HG03095 (cell line): ENCODE data around the gene LIPF.
"Not testable (repeated sequence)": the region's sequence is repeated elsewhere in the genome, so short reads cannot be mapped to it uniquely, and the experiment has no call there.

Experiments used
- ATAC-seq: cut with Tn5 transposase; IDR thresholded peaks from one replicate; pipeline ENCODE4 v1.9.1; 2021; ENCODE audit warnings: moderate library complexity; ENCODE audit not compliant: unreplicated experiment

Gene LIPF, protein sequence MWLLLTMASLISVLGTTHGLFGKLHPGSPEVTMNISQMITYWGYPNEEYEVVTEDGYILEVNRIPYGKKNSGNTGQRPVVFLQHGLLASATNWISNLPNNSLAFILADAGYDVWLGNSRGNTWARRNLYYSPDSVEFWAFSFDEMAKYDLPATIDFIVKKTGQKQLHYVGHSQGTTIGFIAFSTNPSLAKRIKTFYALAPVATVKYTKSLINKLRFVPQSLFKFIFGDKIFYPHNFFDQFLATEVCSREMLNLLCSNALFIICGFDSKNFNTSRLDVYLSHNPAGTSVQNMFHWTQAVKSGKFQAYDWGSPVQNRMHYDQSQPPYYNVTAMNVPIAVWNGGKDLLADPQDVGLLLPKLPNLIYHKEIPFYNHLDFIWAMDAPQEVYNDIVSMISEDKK

DNA sequence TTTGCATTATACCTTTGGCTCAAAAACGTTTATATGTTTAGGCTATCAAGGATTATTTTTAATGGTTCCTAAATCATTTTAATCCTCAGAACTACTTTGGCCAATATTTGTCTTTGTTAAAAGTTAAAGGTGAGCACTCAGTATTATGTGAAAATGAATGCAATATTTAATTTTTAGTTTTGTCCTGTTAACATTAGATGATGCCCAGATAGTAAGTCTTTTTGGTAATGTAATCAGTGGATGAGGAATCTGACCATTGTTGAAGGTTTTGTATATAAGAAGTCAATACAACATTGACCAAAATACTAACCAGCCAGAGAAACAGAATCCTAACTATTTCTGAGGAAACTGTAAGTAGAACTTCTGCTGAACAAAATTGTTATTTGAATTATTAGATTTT, at the start of gene LIPF:
Gene LIPF (plus strand): TSS at position 301 of the 400 bp plus-strand sequence. CDS start 2,856 bp downstream, outside the sequence.
- no peak for ATAC-seq

DNA sequence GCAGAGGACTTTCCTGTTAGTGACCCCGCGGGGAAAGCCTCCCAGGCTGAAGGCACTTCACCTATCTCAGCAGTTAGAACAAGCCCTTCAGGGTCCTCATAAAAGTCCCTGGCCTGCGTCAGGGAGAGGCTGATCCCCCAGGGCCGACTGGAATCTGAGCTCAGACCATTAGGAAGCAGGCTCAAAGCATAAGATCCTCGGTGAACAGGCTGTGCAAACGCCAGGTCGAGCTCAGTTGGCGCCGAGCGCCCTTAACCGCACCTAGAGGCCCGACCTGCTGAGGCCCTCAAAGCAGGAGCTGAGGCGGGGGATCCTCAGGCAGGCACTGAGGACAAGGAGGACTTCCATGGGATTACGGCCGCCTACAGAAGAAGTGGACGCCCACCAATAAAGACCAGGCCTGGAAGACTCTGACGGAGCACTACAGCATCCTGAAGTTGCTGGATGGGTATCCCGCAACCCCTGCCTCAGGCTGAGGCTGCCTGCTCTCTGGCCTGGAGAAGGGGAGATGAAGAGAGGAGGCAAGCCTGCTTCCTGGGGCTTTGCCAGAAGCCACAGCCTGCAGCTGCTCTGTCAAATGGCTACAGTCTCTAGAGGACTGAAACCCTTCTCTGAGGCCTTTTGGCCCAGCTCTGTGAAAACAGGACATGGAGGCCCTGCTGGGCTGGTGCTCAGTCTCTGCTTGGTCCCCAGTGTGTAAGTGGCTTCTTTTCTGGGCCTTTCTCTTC, 47.8 kb upstream of the LIPF start:
- ATAC-seq, result no peak

DNA sequence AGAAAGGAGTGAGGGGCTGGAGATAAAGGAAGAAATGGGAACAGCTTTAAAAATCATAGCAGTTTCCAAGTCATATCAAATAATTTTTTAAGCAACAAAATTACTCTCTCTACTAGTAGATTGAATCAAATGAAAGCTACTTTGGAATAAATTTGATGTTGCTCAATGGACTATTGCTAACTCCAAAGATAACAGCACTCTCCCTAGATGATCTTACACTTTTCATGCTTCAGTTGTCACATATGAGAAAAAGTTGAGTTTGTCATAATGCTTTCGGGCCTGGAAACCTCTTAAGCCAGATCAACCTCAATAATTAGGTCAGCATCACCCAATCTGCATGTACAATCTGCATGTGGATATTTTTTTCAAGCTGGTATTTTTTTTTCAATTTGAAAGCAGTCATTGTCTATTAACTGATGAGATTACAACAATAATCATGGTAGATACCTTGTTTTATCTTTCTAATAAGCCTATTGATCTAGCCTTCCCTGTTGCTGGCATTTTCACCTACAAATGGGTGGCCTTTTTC, 46.4 kb upstream of the LIPF start:
- ATAC-seq, result no peak

DNA sequence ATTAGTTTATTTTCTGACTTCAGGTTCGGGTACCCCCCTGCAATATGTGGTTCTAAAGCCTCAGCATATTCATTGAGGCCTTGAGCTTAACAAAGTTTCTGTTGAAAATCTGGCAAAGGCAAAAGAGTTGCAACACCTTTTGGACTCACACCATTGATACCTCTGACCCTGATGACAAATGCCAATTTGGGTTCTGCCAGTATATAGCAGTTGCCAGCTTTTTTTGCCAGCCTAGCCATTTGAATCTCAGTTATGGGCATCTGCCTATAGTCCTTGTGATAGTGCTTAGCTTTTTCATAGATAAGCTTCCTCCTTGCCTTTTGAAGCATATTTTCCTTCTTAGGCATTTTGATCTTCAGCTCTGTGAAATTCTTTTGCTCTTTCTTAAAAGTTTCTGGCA, 45.7 kb upstream of the LIPF start:
- ATAC-seq, result no peak

DNA sequence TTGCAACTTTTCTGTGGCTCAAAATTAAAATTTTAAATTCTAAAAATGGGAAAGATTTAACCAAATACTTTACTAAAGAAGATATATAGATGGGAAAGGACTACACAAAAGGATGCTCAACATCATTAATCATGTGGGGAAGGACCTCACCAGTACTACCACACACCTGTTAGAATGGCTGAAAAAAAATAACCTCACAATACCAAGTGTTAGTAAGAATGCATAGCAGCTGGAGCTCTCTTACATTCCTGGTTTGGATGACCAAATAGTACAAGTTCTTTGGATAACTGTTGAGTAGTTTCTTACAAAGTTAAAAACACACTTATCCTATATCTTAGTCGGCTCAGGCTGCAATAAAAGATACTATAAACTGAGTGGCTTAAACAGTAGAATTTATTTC, 43.8 kb upstream of the LIPF start:
- no peak for ATAC-seq

DNA sequence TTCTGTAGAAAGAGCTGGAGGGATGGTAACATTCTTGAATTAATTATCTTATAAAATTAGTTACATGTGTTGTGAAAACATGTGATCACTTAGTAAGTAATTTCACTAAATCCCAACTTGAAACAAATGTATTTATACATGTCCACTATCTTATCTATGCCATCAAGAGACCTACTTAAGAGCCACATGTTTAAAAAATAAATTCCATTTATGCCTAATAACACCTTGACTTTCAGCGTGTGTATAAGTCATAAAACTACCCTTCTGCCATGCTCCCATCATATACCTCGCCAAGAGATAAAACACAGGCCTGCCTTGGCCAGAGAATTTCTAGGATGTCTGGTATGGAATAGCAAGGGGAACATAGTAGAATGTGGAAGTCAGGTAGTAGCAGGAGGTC, 40.4 kb upstream of the LIPF start:
- no peak for ATAC-seq

DNA sequence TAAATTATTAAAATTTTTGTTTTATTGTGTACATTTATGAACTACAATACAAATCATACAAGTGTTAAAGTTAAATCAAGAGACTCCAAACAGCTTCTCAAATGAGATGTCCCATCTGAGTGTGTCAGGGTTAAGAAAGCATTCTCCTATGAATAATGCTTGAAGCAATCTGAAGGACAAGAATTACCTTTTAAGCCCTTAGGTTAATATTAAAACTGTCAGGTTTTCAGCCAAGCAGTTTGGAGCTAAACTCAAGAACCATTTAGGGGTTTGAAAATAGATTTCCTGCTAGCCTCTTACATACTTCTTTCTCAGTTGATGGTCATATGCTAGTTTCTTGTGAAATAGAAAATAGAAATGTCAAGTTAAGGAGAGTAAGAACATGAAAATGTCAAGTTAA, 39.4 kb upstream of the LIPF start:
- no peak for ATAC-seq

DNA sequence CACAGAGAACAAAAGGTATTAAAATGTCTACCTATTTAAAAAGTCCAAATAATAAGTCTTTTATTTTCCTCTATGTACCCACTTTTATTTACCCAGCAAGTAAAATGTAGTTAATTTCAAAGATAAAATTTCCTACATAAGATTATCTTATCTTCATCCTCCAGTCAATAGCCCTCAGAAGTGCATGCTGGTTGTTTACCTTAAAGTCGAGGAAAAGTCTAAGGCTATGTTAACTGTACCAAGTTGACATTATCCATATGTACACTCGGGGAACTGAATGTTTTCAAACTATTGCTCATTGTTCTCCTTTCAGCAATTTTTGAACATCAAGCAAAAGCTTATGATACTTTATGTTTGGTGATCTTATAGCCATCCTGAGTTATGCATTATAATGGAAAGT, 24.1 kb upstream of the LIPF start:
- no peak for ATAC-seq

DNA sequence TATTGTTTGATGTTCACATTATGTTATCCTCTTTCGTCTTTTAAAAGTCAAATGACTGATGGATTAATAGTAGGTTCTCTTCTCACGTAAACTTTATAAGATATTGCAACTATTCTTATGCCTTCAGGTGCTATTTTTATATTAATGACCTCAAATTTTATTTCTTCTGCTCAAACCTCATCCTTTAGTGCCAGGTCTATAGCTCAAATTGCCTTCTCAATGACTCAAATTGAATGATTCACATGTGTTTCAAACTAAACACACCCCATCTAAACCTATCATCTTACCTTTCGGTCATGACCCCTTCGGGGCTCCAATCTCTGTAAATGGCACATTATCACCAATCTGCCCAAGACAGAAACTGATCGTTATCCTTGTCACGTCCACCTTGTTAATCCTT, 22.0 kb upstream of the LIPF start:
- ATAC-seq, result no peak

DNA sequence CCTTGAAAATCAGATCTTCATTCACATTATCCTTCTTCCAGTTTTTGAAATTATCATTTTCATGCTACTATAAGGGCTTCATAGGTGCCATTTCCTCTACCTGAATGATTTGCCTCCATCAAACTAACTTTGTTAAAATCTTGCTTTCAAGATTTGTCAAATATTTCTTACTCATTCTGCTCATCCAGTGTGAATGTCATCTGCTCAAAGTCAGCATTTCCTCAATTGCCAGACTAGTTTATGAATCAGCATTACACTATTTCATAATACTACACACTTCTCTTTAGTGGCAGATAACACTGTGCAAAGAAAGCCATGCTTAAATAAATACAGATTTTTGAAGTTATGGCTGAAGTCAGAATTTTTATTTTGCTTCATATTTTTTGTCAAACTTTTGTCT, 21.3 kb upstream of the LIPF start:
- ATAC-seq, result no peak

DNA sequence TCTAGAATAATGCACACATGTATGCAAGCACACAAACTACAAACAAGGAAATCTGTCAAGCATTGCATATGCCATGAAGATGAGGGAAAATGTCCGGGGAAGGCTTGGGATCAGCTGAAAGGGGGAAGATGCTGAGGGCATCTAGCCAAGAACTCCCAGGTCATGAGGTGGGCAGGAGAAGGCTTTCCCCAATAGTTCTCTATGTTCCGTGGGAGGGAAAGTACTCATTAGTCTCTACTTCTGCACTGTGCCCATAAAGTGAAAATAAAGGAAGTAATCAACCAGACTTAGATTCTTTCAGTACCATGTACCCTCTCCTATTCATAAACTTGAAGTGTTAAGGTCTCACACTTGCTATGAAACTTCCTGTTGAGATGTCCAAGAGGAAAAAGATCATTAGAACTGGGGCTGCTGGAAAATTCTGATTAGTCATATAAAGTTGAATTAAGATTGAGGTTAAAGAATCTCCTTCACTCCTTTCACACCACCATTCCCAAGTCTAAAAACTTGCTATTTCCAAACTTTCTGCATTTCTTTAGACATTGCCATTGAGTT, 17.1 kb upstream of the LIPF start:
- no peak for ATAC-seq

DNA sequence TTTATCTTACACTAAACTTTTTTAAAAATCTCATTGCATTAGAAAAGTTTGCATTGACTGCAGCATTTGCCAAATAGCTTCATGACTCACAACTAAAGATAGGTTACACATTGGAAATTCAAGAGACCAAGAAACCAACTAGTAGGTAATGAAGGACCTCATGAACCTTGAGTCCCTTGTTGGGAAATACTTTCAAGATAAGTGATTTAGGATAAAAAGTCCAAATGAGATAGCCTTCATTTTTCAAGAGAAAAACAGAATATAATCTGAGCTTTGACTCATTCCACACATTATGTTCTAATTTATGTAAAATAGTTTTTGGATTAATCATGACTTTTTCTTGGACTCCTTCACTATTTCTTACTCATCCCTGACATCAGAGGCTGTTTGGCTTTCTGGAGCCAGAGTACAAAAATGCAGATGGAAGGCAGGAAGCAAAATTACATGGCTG, 13.1 kb upstream of the LIPF start:
- no peak for ATAC-seq

DNA sequence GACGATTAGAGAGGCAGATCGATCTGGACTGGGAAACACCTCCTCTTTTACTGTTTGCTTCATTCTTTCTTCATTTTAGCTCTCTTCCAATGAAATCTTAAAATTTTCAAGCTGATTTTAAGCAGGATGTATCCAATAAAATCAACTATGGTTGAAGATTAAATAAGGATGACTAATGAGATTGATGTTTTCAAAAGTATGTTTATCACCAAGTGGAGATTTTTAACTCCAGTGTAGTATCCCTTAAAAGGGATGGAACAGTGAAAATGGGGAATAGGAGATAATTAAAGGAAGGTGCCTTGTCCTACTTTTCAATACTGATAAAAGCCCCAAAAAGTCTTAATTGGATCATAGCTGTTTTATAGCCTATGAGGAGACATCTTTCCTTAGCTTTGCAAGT, 11.6 kb upstream of the LIPF start:
- no peak for ATAC-seq

DNA sequence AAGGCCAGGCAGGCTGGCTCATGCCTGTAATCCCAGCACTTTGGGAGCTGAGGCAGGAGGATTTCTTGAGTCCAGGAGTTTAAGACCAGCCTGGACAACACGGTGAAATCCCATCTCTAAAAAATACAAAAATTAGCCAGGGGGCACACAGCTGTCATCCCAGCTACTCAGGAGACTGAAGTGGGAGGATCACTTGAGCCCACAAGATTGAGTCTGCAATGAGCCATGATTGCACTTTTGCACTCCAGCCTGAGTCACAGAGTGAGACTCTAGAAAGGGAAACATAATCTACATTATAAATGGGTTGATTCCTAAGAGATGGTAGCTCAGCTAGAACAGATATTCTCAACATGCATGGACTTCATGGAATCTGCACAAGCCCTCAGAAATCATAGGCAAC, 6.3 kb upstream of the LIPF start:
- ATAC-seq, result no peak

DNA sequence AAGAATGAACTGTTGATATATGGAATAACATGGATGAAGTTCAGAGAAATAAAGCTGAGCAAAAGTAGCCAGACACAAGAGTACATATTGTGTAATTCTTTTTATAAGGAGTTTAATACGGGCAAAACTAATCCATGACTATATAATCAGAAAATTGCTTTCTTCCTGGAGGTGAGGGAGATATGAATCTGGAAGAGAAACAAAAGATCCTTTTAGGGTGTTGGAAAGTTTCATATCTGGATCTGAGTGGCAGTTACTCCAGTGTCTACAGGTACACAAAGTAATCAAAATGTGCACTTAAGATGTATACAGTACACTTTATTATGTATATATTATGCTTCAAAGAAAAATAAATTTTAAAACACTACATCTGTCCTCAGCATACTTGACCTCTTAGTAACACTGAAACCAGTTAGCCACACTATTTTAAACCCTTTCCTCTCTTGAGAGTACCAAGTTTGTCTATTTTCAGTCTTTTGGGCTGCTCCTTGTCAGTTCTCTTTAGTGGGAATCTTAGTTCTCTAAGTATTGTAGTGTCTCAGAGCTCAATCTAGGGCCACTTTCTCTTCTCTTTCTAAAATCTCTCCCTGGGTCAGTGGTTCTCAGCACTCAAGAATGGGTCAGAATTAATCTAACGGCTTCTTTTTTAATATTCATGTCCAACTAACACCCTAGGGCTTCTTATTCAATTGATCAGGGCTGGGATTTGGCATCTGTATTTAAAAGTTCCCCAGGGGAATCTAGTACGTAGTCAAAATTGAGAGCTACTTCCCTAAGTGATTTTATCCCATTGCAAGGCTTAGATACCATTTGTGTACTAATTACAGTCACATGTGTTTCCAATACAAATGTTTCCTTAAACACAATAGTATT, 4.3 kb upstream of the LIPF start:
- ATAC-seq, result no peak

DNA sequence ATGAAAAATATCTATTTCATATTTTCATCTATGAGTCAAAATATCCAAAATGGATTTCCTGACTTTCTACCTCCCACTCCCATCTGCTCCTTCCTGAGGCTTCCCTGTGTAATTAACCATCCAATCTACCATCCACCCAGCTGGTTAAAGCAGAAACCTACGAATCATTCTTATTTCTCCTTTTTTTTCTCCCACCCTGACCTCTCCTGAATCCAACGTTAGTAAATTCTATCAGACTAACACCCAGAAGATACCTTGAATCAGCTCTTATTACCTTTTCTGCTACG, 3.7 kb upstream of the LIPF start:
- ATAC-seq, result no peak

DNA sequence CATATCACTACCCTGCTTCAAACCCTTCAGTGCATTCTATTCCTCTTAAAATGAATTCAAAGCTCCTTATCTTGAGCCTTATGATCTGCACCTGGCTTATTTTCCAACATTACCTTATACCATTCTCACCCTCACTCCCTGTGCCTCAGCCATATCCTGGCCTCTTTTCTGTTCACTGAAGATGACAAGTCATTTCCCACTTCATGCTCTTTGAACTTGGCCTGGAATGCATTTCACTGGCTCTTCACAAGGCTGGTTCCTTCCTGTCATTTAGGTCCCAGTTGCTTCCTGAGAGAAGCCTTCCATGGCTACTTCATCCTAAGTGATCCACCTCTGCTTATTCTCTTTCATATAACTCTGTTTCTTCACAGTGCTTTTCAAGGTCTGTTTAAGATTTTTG, 3.2 kb upstream of the LIPF start:
- ATAC-seq, result no peak

DNA sequence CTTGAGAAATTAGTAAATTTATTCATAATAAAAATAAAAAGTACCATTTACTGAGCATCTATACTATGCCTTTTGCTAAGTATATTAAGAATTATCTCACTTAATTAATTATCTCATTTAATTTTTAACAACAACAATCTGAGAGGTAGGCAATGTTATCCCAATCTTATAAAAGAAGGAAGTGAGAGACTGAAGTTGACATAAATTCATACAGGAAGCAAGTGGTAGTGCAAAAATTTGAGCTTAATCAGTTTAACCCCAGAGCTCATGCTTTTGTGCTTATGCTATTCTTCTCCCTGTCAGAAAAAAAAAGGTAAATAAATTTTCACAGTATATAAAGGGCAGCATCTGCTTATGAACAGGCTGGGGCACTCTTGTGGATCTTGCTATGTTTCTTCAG, 2.7 kb upstream of the LIPF start:
- no peak for ATAC-seq

DNA sequence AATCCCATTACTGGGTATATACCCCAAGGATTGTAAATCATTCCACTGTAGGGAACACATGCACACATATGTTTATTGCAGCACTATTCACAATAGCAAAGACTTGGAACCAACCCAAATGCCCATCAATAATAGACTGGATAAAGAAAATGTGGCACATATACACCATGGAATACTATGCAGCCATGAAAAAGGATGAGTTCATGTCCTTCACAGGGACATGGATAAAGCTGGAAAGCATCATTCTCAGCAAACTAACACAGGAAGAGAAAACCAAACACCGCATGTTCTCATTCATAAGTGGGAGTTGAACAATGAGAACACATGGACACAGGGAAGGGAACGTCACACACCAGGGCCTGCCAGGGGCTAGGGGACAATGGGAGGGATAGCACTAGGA, 1.1 kb upstream of the LIPF start:
- ATAC-seq, result not testable (repeated sequence)

DNA sequence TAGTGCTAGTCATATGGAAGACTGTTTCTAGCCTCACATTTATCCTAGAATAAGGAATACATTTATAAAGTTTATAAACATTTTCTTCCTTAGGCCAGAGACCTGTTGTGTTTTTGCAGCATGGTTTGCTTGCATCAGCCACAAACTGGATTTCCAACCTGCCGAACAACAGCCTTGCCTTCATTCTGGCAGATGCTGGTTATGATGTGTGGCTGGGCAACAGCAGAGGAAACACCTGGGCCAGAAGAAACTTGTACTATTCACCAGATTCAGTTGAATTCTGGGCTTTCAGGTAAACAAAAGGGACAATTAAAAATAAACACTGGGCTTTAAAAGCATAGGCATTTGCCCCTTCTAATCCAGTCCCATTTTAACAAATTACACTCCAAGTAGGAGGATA, 4.2 kb downstream of the LIPF start:
- no peak for ATAC-seq

DNA sequence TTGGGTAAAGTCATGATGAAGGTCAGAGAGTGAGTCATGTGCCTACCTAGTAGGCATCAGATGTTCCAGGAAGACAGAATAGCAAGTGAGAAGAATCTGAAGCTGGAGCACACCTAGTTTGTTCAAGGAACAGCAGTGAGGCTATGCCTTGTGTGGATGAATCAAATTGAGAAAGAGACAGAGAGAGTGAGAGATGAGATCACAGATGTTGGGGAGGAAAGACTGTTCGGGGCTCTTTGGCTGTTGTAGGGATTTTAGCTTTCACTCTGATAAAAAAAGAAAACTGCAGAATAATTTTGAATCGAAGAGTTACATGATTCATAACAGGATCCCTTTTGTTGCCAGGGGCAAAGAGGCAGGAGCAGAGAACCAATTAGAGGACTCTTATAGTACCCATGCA, 6.3 kb downstream of the LIPF start:
- no peak for ATAC-seq
